HCT116 (cell line): ENCODE results near the gene PRKAG1. TPM values are rescaled to one million over a fixed set of nuclear protein-coding genes. Genes with fewer than 3 reads are reported as not detected.

Experiments
- ATAC-seq: fragments of 200-7000 bp; cut with Tn5 transposase; 2 replicates; pipeline ENCODE4 v1.9.1; 2020; ENCODE audit warnings: mild to moderate bottlenecking, moderate library complexity
- BruUV-seq: library from RNA; stranded (reverse); fragments of 400-500 nt; replicated peaks from 2 replicates; lab custom pipeline; 2021; lab: Mats Ljungman, UMichigan
- CTCF ChIA-PET: fragments of 300-600 bp; sonication (Branson Sonifier 250); formaldehyde crosslinking; loops from one replicate; lab custom pipeline; 2021; ENCODE audit warnings: antibody characterized with exemption; lab: Charles Lee
- POLR2A ChIA-PET: fragments of 300-600, 350-600 bp; sonication (Branson Sonifier 250); formaldehyde crosslinking; loops from one replicate; lab custom pipeline; 2021; ENCODE audit warnings: antibody characterized with exemption; lab: Charles Lee
- RAD21 ChIA-PET, 2 experiments: fragments of 300-600 bp; sonication (Branson Sonifier 250); formaldehyde crosslinking; loops; one replicate each; lab custom pipeline; 2023; ENCODE audit warnings: low total read pairs in 2 of 2; ENCODE audit not compliant: uncharacterized antibody in 2 of 2, unreplicated experiment in 2 of 2, low non-redundant PET in 1 of 2; lab: Charles Lee
- DNase-seq: peaks from one replicate; pipeline ENCODE4 v3.0.0-alpha.2; 2010; ENCODE audit warnings: low read depth, low spot score
- H2AFZ ChIP-seq: fragments of 200-600 bp; shearing (Covaris generic), sonication (generic); 2 replicates; pipeline ENCODE4 v1.6.1; 2017; ENCODE audit warnings: low read depth, mixed run types, mixed read lengths, antibody characterized with exemption, low read length; ENCODE audit not compliant: poor library complexity, severe bottlenecking
- H3K27ac ChIP-seq: 2 replicates; pipeline ENCODE4 v1.5.1; 2012; ENCODE audit warnings: low read depth, low read length
- H3K27me3 ChIP-seq: fragments of 200-600 bp; sonication (generic); 2 replicates; pipeline ENCODE4 v1.6.1; 2016; ENCODE audit warnings: mixed run types, low read length, mixed read lengths; ENCODE audit not compliant: insufficient read depth
- H3K36me3 ChIP-seq, 2 experiments: fragments of 200-500 bp in 1 of 2; fragments of 200-600 bp in 1 of 2; sonication (Bioruptor generic) in 1 of 2; sonication (generic) in 1 of 2; 2 replicates each; pipeline versions ENCODE4 v1.5.1 to v1.6.1; 2014 to 2016; ENCODE audit warnings: low read length in 2 of 2, inconsistent platforms in 1 of 2, mixed read lengths in 1 of 2, mixed run types in 1 of 2; ENCODE audit not compliant: insufficient read depth in 2 of 2, control insufficient read depth in 1 of 2
- H3K4me1 ChIP-seq, 2 experiments: fragments of 200-600 bp in 1 of 2; sonication (generic) in 1 of 2; 2 replicates each; pipeline versions ENCODE4 v1.5.1 to v1.6.1; 2012 to 2017; ENCODE audit warnings: low read length in 2 of 2, inconsistent platforms in 1 of 2, mild to moderate bottlenecking in 1 of 2, mixed read lengths in 1 of 2, mixed run types in 1 of 2, moderate library complexity in 1 of 2; ENCODE audit not compliant: insufficient read depth in 2 of 2, control insufficient read depth in 1 of 2
- H3K4me2 ChIP-seq: fragments of 200-600 bp; sonication (generic); 2 replicates; pipeline ENCODE4 v1.6.1; 2017; ENCODE audit warnings: mixed run types, low read length, mixed read lengths
- H3K4me3 ChIP-seq, 2 experiments: fragments of 200-600 bp in 1 of 2; sonication (generic) in 1 of 2; replicated peaks in 1 of 2; 2 replicates each; pipeline ENCODE4 v1.5.1; 2011 to 2016; ENCODE audit warnings: low read length in 2 of 2, control low read depth in 1 of 2, low read depth in 1 of 2, mild to moderate bottlenecking in 1 of 2, mixed read lengths in 1 of 2, mixed run types in 1 of 2
- H3K79me2 ChIP-seq: fragments of 200-600 bp; sonication (generic); 2 replicates; pipeline ENCODE4 v1.6.1; 2017; ENCODE audit warnings: mild to moderate bottlenecking, mixed run types, low read length, moderate library complexity, mixed read lengths; ENCODE audit not compliant: insufficient read depth
- H3K9ac ChIP-seq: fragments of 200-600 bp; sonication (generic); 2 replicates; pipeline ENCODE4 v1.6.1; 2016; ENCODE audit warnings: low read length, mixed read lengths
- H3K9me2 ChIP-seq: fragments of 200-600 bp; sonication (generic), shearing (Covaris generic); 2 replicates; pipeline ENCODE4 v1.6.1; 2017; ENCODE audit warnings: mixed run types, mild to moderate bottlenecking, moderate library complexity; ENCODE audit not compliant: insufficient read depth
- H3K9me3 ChIP-seq, 2 experiments: fragments of 200-500 bp in 1 of 2; fragments of 200-600 bp in 1 of 2; sonication (Bioruptor generic) in 1 of 2; sonication (generic) in 1 of 2; 2 replicates each; pipeline ENCODE4 v1.6.1; 2014 to 2017; ENCODE audit warnings: low read length in 2 of 2, mixed read lengths in 2 of 2, inconsistent platforms in 1 of 2, low read depth in 1 of 2, mild to moderate bottlenecking in 1 of 2, mixed run types in 1 of 2, moderate library complexity in 1 of 2; ENCODE audit not compliant: control insufficient read depth in 1 of 2, insufficient read depth in 1 of 2
- H4K20me1 ChIP-seq: fragments of 200-600 bp; sonication (generic), shearing (Covaris generic); 2 replicates; pipeline ENCODE4 v1.6.1; 2017; ENCODE audit warnings: mixed run types, mild to moderate bottlenecking, moderate library complexity; ENCODE audit not compliant: insufficient read depth
- CTCF ChIP-seq, 3 experiments: fragments of 200-600 bp in 1 of 3; sonication (generic) in 1 of 3; IDR thresholded peaks in 2 of 3; conservative IDR thresholded peaks in 1 of 3; 2 replicates each; pipeline ENCODE4 v1.5.1; 2012 to 2017; ENCODE audit warnings: low read depth in 2 of 3, low read length in 2 of 3, antibody characterized with exemption in 1 of 3, borderline replicate concordance in 1 of 3, control low read depth in 1 of 3, mild to moderate bottlenecking in 1 of 3, mixed read lengths in 1 of 3, mixed run types in 1 of 3, moderate library complexity in 1 of 3; ENCODE audit not compliant: insufficient read depth in 1 of 3
- FOSL1 ChIP-seq: IDR thresholded peaks from 2 replicates; pipeline ENCODE4 v1.6.1; 2012; ENCODE audit warnings: low read depth
- MAX ChIP-seq: IDR thresholded peaks from 2 replicates; pipeline ENCODE4 v1.6.1; 2012
- POLR2AphosphoS5 ChIP-seq: IDR thresholded peaks from 2 replicates; pipeline ENCODE4 v1.6.1; 2011; ENCODE audit warnings: mild to moderate bottlenecking, low read depth, low read length, moderate library complexity
- RAD21 ChIP-seq: IDR thresholded peaks from 2 replicates; pipeline ENCODE4 v1.6.1; 2012; ENCODE audit warnings: low read depth, mild to moderate bottlenecking
- YY1 ChIP-seq: IDR thresholded peaks from 2 replicates; pipeline ENCODE4 v1.6.1; 2011; ENCODE audit warnings: low read length, low read depth, moderate library complexity, mild to moderate bottlenecking; ENCODE audit not compliant: insufficient replicate concordance; ENCODE audit errors: extremely low read depth
- intact Hi-C: fragments of 100-400 bp; cut with micrococcal nuclease; formaldehyde crosslinking; loops from 2 replicates; pipeline ENCODE4 v1.10.0; 2022
- total RNA-seq: library from RNA; stranded (reverse); gene quantifications from one replicate; pipeline ENCODE4 v1.2.1, GENCODE V29; 2021; ENCODE audit not compliant: unreplicated experiment

PRKAG1 gene
- total RNA-seq, 1 experiment from 2014 or later, result 64.6 TPM

- DNase-seq (peak; percentile 71), ATAC-seq (peak; percentile 70)
- TF ChIP-seq CTCF (IDR thresholded peaks at IDR 0.05 in 2 of 3, conservative IDR thresholded peaks at IDR 0.05 in 1 of 3; ENCODE audit: borderline replicate concordance in 1 of 3, insufficient read depth in 1 of 3, low read depth in 2 of 3, low read length in 2 of 3) (peak; percentile 74 to 80 (median 78)), FOSL1 (no peak), RAD21 (peak; percentile 84), MAX (0 out of 2 replicates have a peak, but pooled peaks have one; percentile 24), YY1 (no peak), POLR2AphosphoS5 (peak; percentile 17; the same call in 1 of the 2 replicates)
- H3K36me3 ChIP-seq, result no peaks in the 10 kb centered on the region
- H3K27me3 ChIP-seq, result no peaks in the 10 kb centered on the region
- H3K4me1 ChIP-seq, result peaks cover 9 to 42% of the 10 kb centered on the region in 2 experiments
- 0 out of 2 replicates have a peak overlapping the region, but pooled peaks have one; percentile 19 for H3K9ac ChIP-seq
- POLR2A ChIA-PET, result no interaction called here
- CTCF ChIA-PET, result interaction anchor here (1.4 to 3.3 kb wide), 2 partner anchors 17 to 142 kb away, joined by 4 to 15 read pairs; partner anchors contain the start of gene WNT1
- RAD21 ChIA-PET, result interaction anchor here in 1 of 2 experiments (0.7 kb wide), 1 partner anchor 142 kb away, joined by 3 read pairs; no protein-coding TSS in a partner anchor
- H3K4me3 ChIP-seq, result peak overlapping the region; percentile 4 to 19; a peak in 2 of 4 replicates
- H4K20me1 ChIP-seq, result no peaks in the 10 kb centered on the region
- H3K9me3 ChIP-seq, result no peaks in the 10 kb centered on the region
- BruUV-seq, result no TSS peak
- peak overlapping the region; percentile 51 for H3K4me2 ChIP-seq
- intact Hi-C loops, result loop anchor here (1.0 to 2.0 kb wide), 2 partner anchors 58 to 143 kb away; partner anchors contain the start of gene DDX23
- H3K9me2 ChIP-seq, result no peaks in the 10 kb centered on the region
- H2AFZ ChIP-seq, result no peak overlapping the region
- H3K27ac ChIP-seq, result no peak overlapping the region
- peaks cover 10% of the 10 kb centered on the region; the same call in 1 of the 2 replicates for H3K79me2 ChIP-seq
Observed at GRCh38 chr12:48995086-48995879, 23.3 kb downstream of the PRKAG1 start.
